Astrocyte (in vitro differentiated cells and primary cell): Measurements from ENCODE around the gene MAEA. TPM values are rescaled to one million over a fixed set of nuclear protein-coding genes. Genes with fewer than 3 reads are reported as not detected.

Experiments used
- DNase-seq: peaks from one replicate; pipeline ENCODE4 v3.0.0-alpha.2; 2010; ENCODE audit warnings: low read depth
- FAIRE-seq: peaks from 2 replicates; lab custom pipeline; 2011; peaks lifted over from hg19 to GRCh38; lab: Jason Lieb, UNC
- H2AFZ ChIP-seq: 2 replicates; pipeline ENCODE4 v1.6.0; 2012; ENCODE audit warnings: low read depth, low read length, inconsistent platforms
- H3K27ac ChIP-seq: 2 replicates; pipeline ENCODE4 v1.5.1; 2011; ENCODE audit warnings: low read depth, low read length, inconsistent platforms
- H3K27me3 ChIP-seq: 2 replicates; pipeline ENCODE4 v1.6.0; 2011; ENCODE audit warnings: low read length, inconsistent platforms; ENCODE audit not compliant: insufficient read depth
- H3K36me3 ChIP-seq: 2 replicates; pipeline ENCODE4 v1.5.1; 2011; ENCODE audit warnings: low read length, inconsistent platforms; ENCODE audit not compliant: insufficient read depth
- H3K4me1 ChIP-seq: 2 replicates; pipeline ENCODE4 v1.5.1; 2011; ENCODE audit warnings: low read length, inconsistent platforms; ENCODE audit not compliant: insufficient read depth
- H3K4me2 ChIP-seq: 2 replicates; pipeline ENCODE4 v1.6.0; 2012; ENCODE audit warnings: low read length, inconsistent platforms
- H3K4me3 ChIP-seq: 2 replicates; pipeline ENCODE4 v1.5.1; 2011; ENCODE audit warnings: low read depth, mild to moderate bottlenecking, low read length, inconsistent platforms; ENCODE audit not compliant: insufficient read depth
- H3K79me2 ChIP-seq: 2 replicates; pipeline ENCODE4 v1.6.0; 2012; ENCODE audit warnings: mild to moderate bottlenecking, low read length, inconsistent platforms; ENCODE audit not compliant: insufficient read depth
- H3K9ac ChIP-seq: 2 replicates; pipeline ENCODE4 v1.6.0; 2012; ENCODE audit warnings: mild to moderate bottlenecking, low read length, inconsistent platforms
- H3K9me3 ChIP-seq: 2 replicates; pipeline ENCODE4 v1.5.1; 2012; ENCODE audit warnings: low read depth, mild to moderate bottlenecking, low read length, inconsistent platforms; ENCODE audit not compliant: insufficient read depth
- H4K20me1 ChIP-seq: 2 replicates; pipeline ENCODE4 v1.6.0; 2012; ENCODE audit warnings: low read length, inconsistent platforms; ENCODE audit not compliant: insufficient read depth
- H3K27ac Mint-ChIP-seq: one replicate; pipeline ENCODE4 v1.8.0; 2021; ENCODE audit warnings: mild to moderate bottlenecking, mixed read lengths; ENCODE audit not compliant: unreplicated experiment
- H3K27me3 Mint-ChIP-seq: one replicate; pipeline ENCODE4 v1.8.0; 2021; ENCODE audit warnings: low read depth, mixed read lengths; ENCODE audit not compliant: unreplicated experiment
- H3K36me3 Mint-ChIP-seq: one replicate; pipeline ENCODE4 v1.8.0; 2021; ENCODE audit warnings: low read depth, mixed read lengths; ENCODE audit not compliant: unreplicated experiment
- H3K4me1 Mint-ChIP-seq: one replicate; pipeline ENCODE4 v1.8.0; 2021; ENCODE audit warnings: low read depth, mixed read lengths; ENCODE audit not compliant: unreplicated experiment
- H3K4me3 Mint-ChIP-seq: one replicate; pipeline ENCODE4 v1.8.0; 2021; ENCODE audit warnings: mild to moderate bottlenecking, moderate library complexity, mixed read lengths; ENCODE audit not compliant: unreplicated experiment
- H3K9me3 Mint-ChIP-seq: one replicate; pipeline ENCODE4 v1.8.0; 2021; ENCODE audit warnings: mild to moderate bottlenecking, mixed read lengths; ENCODE audit not compliant: unreplicated experiment
- EZH2 ChIP-seq: IDR thresholded peaks from 2 replicates; pipeline ENCODE4 v1.6.1; 2012; ENCODE audit warnings: mild to moderate bottlenecking, low read length, inconsistent platforms; ENCODE audit not compliant: insufficient read depth
- total RNA-seq: library from RNA; stranded (reverse); gene quantifications from 2 replicates; pipeline ENCODE4 v1.2.1, GENCODE V29; 2021
- TF ChIP-seq, protein P1 (sequence below): IDR thresholded peaks from 2 replicates; pipeline ENCODE4 v1.5.1; 2011; ENCODE audit warnings: low read depth, mild to moderate bottlenecking, inconsistent platforms, low read length, moderate library complexity; ENCODE audit not compliant: insufficient read depth

Gene MAEA
- total RNA-seq, 1 donor from 2014 or later: 79.3 TPM

DNA sequence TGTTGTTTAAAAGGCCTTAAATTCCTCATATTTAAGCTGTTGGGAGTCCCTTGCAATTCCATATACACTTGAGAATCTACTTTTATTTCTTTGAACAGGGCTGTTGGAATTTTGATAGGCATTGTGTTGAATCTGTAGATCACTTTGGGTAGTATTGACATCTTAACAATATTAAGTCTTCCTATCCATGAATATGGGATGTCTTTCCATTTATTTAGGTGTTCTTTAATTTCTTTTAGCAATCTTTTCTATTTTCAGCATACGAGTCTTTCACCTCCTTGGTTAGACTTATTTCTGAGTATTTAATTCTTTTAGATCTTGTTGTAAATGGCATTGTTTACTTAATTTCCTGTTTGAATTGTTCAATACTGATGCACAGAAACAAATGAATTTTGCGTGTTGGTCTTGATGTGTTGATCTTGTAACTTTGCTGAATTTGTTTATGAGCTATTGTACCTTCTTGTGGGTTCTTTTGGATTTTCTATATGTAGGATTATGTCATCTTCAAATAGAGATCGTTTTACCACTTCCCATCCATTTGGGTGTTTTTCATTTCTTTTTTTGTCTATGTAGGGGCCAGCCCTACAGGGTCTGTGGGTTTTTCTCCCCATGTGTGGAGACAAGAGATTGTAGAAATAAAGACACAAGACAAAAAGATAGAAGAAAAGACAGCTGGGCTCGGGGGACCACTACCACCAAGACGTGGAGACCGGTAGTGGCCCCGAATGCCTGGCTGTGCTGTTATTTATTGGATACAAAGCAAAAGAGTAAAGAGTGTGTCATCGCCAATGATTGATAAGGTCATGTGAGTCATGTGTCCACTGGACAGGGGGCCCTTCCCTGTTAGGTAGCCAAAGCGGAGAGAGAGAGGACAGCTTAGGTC, 22.6 kb upstream of the MAEA start:
- DNase-seq: no peak
- Histone ChIP-seq H4K20me1 (no peaks in the 10 kb centered on the region), H3K79me2 (no peaks in the 10 kb centered on the region), H3K27me3 (no peaks in the 10 kb centered on the region), H3K4me2 (no peak overlapping the region), H3K27ac (no peak overlapping the region), H3K9ac (no peak overlapping the region), H3K36me3 (no peaks in the 10 kb centered on the region), H3K9me3 (no peaks in the 10 kb centered on the region), H3K4me1 (no peaks in the 10 kb centered on the region), H2AFZ (no peak overlapping the region), H3K4me3 (no peak overlapping the region)
- H3K27me3 Mint-ChIP-seq: peaks cover 4% of the 10 kb centered on the region
- H3K4me3 Mint-ChIP-seq: no peak overlapping the region
- no peak overlapping the region for H3K27ac Mint-ChIP-seq
- H3K36me3 Mint-ChIP-seq: peaks cover 5% of the 10 kb centered on the region
- TF ChIP-seq EZH2: no peak
- TF ChIP-seq, protein P1, sequence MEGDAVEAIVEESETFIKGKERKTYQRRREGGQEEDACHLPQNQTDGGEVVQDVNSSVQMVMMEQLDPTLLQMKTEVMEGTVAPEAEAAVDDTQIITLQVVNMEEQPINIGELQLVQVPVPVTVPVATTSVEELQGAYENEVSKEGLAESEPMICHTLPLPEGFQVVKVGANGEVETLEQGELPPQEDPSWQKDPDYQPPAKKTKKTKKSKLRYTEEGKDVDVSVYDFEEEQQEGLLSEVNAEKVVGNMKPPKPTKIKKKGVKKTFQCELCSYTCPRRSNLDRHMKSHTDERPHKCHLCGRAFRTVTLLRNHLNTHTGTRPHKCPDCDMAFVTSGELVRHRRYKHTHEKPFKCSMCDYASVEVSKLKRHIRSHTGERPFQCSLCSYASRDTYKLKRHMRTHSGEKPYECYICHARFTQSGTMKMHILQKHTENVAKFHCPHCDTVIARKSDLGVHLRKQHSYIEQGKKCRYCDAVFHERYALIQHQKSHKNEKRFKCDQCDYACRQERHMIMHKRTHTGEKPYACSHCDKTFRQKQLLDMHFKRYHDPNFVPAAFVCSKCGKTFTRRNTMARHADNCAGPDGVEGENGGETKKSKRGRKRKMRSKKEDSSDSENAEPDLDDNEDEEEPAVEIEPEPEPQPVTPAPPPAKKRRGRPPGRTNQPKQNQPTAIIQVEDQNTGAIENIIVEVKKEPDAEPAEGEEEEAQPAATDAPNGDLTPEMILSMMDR: no peak
- H3K4me1 Mint-ChIP-seq: no peaks in the 10 kb centered on the region
- no peak for FAIRE-seq
- H3K9me3 Mint-ChIP-seq: peaks cover 27% of the 10 kb centered on the region

DNA sequence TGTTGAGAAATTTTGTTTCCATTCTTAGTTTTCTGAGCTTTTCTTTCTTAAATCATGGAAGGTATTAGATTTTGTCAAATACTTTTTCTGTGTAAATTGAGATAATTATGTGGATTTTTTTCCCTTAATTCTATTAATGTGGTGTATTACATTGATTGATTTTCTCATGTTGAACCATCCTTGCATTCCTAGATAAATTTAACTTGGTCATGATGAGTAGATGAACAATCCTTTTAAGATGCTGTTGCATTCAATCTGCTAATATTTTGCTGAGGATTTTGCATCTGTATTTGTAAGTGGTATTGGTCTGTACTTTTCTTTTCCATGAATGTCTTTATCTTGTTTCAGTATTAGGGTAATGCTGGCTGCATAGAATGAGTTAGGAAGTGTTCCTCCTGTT, 20.5 kb upstream of the MAEA start:
- H3K27me3 ChIP-seq: no peaks in the 10 kb centered on the region
- TF ChIP-seq, protein P1: no peak
- H3K79me2 ChIP-seq: no peaks in the 10 kb centered on the region
- no peaks in the 10 kb centered on the region for H3K36me3 ChIP-seq
- Mint-ChIP-seq H3K27ac (no peak overlapping the region), H3K4me1 (no peaks in the 10 kb centered on the region), H3K9me3 (peaks cover 27% of the 10 kb centered on the region), H3K27me3 (no peaks in the 10 kb centered on the region), H3K36me3 (peaks cover 5% of the 10 kb centered on the region), H3K4me3 (no peak overlapping the region)
- no peak for DNase-seq
- H2AFZ ChIP-seq: no peak overlapping the region
- no peaks in the 10 kb centered on the region for H4K20me1 ChIP-seq
- H3K4me1 ChIP-seq: no peaks in the 10 kb centered on the region
- no peak overlapping the region for H3K4me2 ChIP-seq
- no peak overlapping the region for H3K27ac ChIP-seq
- no peak for FAIRE-seq
- no peak overlapping the region for H3K9ac ChIP-seq
- no peak overlapping the region for H3K4me3 ChIP-seq
- no peaks in the 10 kb centered on the region for H3K9me3 ChIP-seq

GRCh38 chr4:1271686-1272085, 18.0 kb upstream of the MAEA start:
- no peak overlapping the region for H3K4me2 ChIP-seq
- H3K4me1 ChIP-seq: no peaks in the 10 kb centered on the region
- DNase-seq: no peak
- H3K27ac ChIP-seq: no peak overlapping the region
- TF ChIP-seq, protein P1: no peak
- no peak for TF ChIP-seq EZH2
- H3K36me3 ChIP-seq: no peaks in the 10 kb centered on the region
- no peaks in the 10 kb centered on the region for H3K9me3 ChIP-seq
- H3K9ac ChIP-seq: no peak overlapping the region
- no peaks in the 10 kb centered on the region for H3K27me3 ChIP-seq
- Mint-ChIP-seq H3K27me3 (peaks cover 4% of the 10 kb centered on the region), H3K4me3 (no peak overlapping the region), H3K36me3 (no peaks in the 10 kb centered on the region), H3K4me1 (no peaks in the 10 kb centered on the region), H3K9me3 (peaks cover 12% of the 10 kb centered on the region), H3K27ac (no peak overlapping the region)
- no peak for FAIRE-seq
- H3K4me3 ChIP-seq: no peak overlapping the region
- no peak overlapping the region for H2AFZ ChIP-seq
- no peaks in the 10 kb centered on the region for H4K20me1 ChIP-seq
- no peaks in the 10 kb centered on the region for H3K79me2 ChIP-seq
